Measurements from ENCODE around the gene GSDME.

GSDME gene

GRCh38 chr7:24717247-24717622 is 40.0 kb downstream of the GSDME start:
- TF ChIP-seq, protein P1, sequence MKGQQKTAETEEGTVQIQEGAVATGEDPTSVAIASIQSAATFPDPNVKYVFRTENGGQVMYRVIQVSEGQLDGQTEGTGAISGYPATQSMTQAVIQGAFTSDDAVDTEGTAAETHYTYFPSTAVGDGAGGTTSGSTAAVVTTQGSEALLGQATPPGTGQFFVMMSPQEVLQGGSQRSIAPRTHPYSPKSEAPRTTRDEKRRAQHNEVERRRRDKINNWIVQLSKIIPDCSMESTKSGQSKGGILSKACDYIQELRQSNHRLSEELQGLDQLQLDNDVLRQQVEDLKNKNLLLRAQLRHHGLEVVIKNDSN (IDR thresholded peaks at IDR 0.05) = no peak
- no peak for TF ChIP-seq TEAD4 (IDR thresholded peaks at IDR 0.05)
- TF ChIP-seq EGR1 (IDR thresholded peaks at IDR 0.05) = no peak
- TF ChIP-seq FOXM1 (IDR thresholded peaks at IDR 0.05; ENCODE audit: borderline replicate concordance, low read depth) = no peak
- no peak for TF ChIP-seq ZBTB7A (IDR thresholded peaks at IDR 0.05; ENCODE audit: low read depth)
- TF ChIP-seq CREB1 (IDR thresholded peaks at IDR 0.05; ENCODE audit: low read depth) = no peak
- TF ChIP-seq, protein P2, sequence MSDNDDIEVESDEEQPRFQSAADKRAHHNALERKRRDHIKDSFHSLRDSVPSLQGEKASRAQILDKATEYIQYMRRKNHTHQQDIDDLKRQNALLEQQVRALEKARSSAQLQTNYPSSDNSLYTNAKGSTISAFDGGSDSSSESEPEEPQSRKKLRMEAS (IDR thresholded peaks at IDR 0.05) = no peak
- no peak for TF ChIP-seq TAF1 (IDR thresholded peaks at IDR 0.05; ENCODE audit: low read depth)
- TF ChIP-seq YY1 (IDR thresholded peaks at IDR 0.05; ENCODE audit: low read depth) = no peak
- no peak for TF ChIP-seq REST (IDR thresholded peaks at IDR 0.05; ENCODE audit: low read depth)
- TF ChIP-seq NFIC (IDR thresholded peaks at IDR 0.05) = no peak
- TF ChIP-seq RAD21 (IDR thresholded peaks at IDR 0.05; ENCODE audit: low read depth) = no peak
- no peak for TF ChIP-seq TCF12 (IDR thresholded peaks at IDR 0.05; ENCODE audit: low read depth)
- no peak for TF ChIP-seq EP300 (IDR thresholded peaks at IDR 0.05; ENCODE audit: borderline replicate concordance)
- no peak for TF ChIP-seq CEBPB (IDR thresholded peaks at IDR 0.05)

DNA sequence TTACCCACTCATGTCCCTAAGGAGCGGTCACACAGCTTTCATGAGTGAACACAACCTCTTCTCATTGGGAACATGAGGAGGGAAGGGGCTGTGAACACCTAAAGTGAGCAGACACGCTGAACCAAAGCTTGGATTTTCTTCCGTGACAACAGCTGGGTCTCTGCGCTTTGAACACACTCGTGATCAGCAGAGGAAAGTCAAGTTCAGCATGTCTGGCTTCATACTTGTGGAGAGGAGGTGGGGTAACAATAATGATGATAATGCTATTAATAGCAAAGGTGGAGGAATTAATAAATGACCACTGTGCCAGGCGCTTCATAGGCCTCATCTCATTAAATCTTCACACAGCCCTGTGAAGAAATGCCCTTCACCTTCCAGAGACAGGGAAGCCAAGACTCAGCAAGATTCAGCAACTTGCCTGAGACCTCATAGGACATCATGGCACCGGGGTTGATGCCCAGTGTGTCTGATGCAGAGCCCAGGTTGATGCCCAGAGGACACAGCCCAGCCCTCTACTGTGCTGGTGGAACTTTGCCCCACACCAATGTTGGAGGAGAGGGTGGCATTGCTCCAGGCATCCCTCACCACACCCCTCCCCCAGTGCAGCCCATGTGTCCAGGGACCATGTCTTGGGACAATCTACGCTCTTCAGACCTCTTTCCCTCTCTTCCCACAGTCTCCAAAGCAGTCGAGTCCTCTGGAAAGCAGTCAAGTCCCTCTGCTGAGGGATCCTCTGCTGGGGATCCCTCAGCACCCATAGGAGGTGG is 40.6 kb downstream of the GSDME start:
- TF ChIP-seq TEAD4 (IDR thresholded peaks at IDR 0.05) (no peak), EGR1 (IDR thresholded peaks at IDR 0.05) (no peak), EP300 (IDR thresholded peaks at IDR 0.05; ENCODE audit: borderline replicate concordance) (no peak), TAF1 (IDR thresholded peaks at IDR 0.05; ENCODE audit: low read depth) (no peak), NFIC (IDR thresholded peaks at IDR 0.05) (no peak), ZBTB7A (IDR thresholded peaks at IDR 0.05; ENCODE audit: low read depth) (no peak), YY1 (IDR thresholded peaks at IDR 0.05; ENCODE audit: low read depth) (no peak), REST (IDR thresholded peaks at IDR 0.05; ENCODE audit: low read depth) (no peak), TCF12 (IDR thresholded peaks at IDR 0.05; ENCODE audit: low read depth) (no peak), CEBPB (IDR thresholded peaks at IDR 0.05) (no peak), RAD21 (IDR thresholded peaks at IDR 0.05; ENCODE audit: low read depth) (no peak), FOXM1 (IDR thresholded peaks at IDR 0.05; ENCODE audit: borderline replicate concordance, low read depth) (no peak), CREB1 (IDR thresholded peaks at IDR 0.05; ENCODE audit: low read depth) (no peak)
- TF ChIP-seq, protein P2 (IDR thresholded peaks at IDR 0.05) = no peak
- TF ChIP-seq, protein P1 (IDR thresholded peaks at IDR 0.05) = no peak

- TF ChIP-seq REST (IDR thresholded peaks at IDR 0.05; ENCODE audit: low read depth) = peak; percentile 52
- TF ChIP-seq NFIC (IDR thresholded peaks at IDR 0.05) = no peak
- TF ChIP-seq FOXM1 (IDR thresholded peaks at IDR 0.05; ENCODE audit: borderline replicate concordance, low read depth) = no peak
- peak; percentile 53; the same call in 1 of the 2 replicates for TF ChIP-seq RAD21 (IDR thresholded peaks at IDR 0.05; ENCODE audit: low read depth)
- TF ChIP-seq, protein P2 (IDR thresholded peaks at IDR 0.05) = 0 out of 2 replicates have a peak, but pooled peaks have one; percentile 39
Measured at GRCh38 chr7:24715661-24716479, 41.4 kb downstream of the GSDME start.

Measured in Ishikawa (cell line).